ENCODE results near the gene POLR1B. TPM values are rescaled to one million over a fixed set of nuclear protein-coding genes. Genes with fewer than 3 reads are reported as not detected.

The POLR1B gene
- total and polyA plus RNA-seq, 10 of the 15 experiments (the other 5 are each of a cell fraction or from before 2014, with no cell fraction given), result 13.4 to 55.8 (median 35.9) TPM

DNA sequence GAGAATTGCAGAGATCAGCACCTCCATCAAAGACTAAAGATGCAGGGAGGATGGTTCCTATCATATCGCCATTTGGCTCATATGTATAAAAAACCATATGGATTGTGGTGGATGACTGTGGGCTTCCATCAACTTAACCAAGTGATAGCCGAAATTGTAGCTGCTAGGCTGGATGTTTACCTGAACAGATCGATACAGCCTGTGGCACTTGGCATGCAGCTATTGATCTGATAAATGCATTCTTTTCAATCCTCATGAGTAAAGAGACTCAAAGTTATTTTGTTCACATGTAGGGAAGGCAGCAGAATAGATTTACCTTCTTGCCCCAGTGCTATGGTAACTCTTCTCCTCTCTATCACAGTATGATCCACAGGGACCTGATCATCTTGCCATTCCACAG lies 60.7 kb downstream of the POLR1B start:
- ATAC-seq (no peak), FAIRE-seq (no peak), DNase-seq (ENCODE audit: low read depth, low spot score) (no peak)
- Histone ChIP-seq H3K4me2 (ENCODE audit: control insufficient read depth, insufficient read depth) (no peak overlapping the region), H3K9me3 (replicated peaks; ENCODE audit: control insufficient read depth, insufficient read depth, low read length) (no peaks in the 10 kb centered on the region), H2AFZ (ENCODE audit: control insufficient read depth, low read depth, low read length) (no peak overlapping the region), H3K4me1 (ENCODE audit: control insufficient read depth, insufficient read depth, low read length) (no peaks in the 10 kb centered on the region; the same call in 1 of the 2 replicates), H3K4me3 (no peak overlapping the region), H3K27ac (ENCODE audit: control insufficient read depth, insufficient read depth) (no peak overlapping the region), H3K36me3 (ENCODE audit: control insufficient read depth in 2 of 2, insufficient read depth in 2 of 2, low read length in 1 of 2) (no peaks in the 10 kb centered on the region), H3K27me3 (replicated peaks in 1 of 2; ENCODE audit: control insufficient read depth in 2 of 2, insufficient read depth in 2 of 2, low read length in 1 of 2) (no peaks in the 10 kb centered on the region), H3K9ac (ENCODE audit: control insufficient read depth, insufficient read depth, low read length) (no peak overlapping the region), H4K20me1 (ENCODE audit: control insufficient read depth, insufficient read depth) (no peaks in the 10 kb centered on the region), H3K79me2 (ENCODE audit: control insufficient read depth, insufficient read depth, low read length) (no peaks in the 10 kb centered on the region)
- TF ChIP-seq, protein P1, sequence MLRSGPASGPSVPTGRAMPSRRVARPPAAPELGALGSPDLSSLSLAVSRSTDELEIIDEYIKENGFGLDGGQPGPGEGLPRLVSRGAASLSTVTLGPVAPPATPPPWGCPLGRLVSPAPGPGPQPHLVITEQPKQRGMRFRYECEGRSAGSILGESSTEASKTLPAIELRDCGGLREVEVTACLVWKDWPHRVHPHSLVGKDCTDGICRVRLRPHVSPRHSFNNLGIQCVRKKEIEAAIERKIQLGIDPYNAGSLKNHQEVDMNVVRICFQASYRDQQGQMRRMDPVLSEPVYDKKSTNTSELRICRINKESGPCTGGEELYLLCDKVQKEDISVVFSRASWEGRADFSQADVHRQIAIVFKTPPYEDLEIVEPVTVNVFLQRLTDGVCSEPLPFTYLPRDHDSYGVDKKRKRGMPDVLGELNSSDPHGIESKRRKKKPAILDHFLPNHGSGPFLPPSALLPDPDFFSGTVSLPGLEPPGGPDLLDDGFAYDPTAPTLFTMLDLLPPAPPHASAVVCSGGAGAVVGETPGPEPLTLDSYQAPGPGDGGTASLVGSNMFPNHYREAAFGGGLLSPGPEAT (IDR thresholded peaks at IDR 0.05; ENCODE audit: low read depth), result no peak
- TF ChIP-seq, protein P2, sequence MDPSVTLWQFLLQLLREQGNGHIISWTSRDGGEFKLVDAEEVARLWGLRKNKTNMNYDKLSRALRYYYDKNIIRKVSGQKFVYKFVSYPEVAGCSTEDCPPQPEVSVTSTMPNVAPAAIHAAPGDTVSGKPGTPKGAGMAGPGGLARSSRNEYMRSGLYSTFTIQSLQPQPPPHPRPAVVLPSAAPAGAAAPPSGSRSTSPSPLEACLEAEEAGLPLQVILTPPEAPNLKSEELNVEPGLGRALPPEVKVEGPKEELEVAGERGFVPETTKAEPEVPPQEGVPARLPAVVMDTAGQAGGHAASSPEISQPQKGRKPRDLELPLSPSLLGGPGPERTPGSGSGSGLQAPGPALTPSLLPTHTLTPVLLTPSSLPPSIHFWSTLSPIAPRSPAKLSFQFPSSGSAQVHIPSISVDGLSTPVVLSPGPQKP (IDR thresholded peaks at IDR 0.05; ENCODE audit: low read depth, low read length), result no peak
- TF ChIP-seq GATAD2B (conservative IDR thresholded peaks at IDR 0.05; ENCODE audit: low read depth) (no peak), PAX5 (IDR thresholded peaks at IDR 0.05; ENCODE audit: borderline replicate concordance, low read depth, low read length) (no peak), EP300 (IDR thresholded peaks at IDR 0.05; ENCODE audit: borderline replicate concordance in 1 of 2, control insufficient read depth in 1 of 2, low read depth in 2 of 2, low read length in 2 of 2) (no peak)
- POLR2A ChIA-PET, result interaction anchor here (0.5 kb wide), 1 partner anchor 193 kb away, joined by 3 read pairs; no protein-coding TSS in a partner anchor
- intact Hi-C loops (cut with micrococcal nuclease; ENCODE audit: unreplicated experiment) (loop anchor here (5.0 kb wide), 1 partner anchor 354 kb away; no protein-coding TSS in a partner anchor), in situ Hi-C loops (cut with MboI) (loop anchor here (5.0 kb wide), 1 partner anchor 119 kb away; the partner anchor contains the start of gene NT5DC4)
- 65% methylated on average over 3 of the region's 3 CpGs for WGBS (ENCODE audit: insufficient coverage, insufficient replicate concordance, low lambda C conversion rate, missing lambda C conversion rate)
- RAD21 ChIA-PET (ENCODE audit: unreplicated experiment), result interaction anchor here (5.8 to 8.3 kb wide), 2 partner anchors 23 to 125 kb away, joined by 57 to 132 read pairs; no protein-coding TSS in a partner anchor
- CTCF ChIA-PET, result interaction anchor here (0.6 to 15.3 kb wide), 6 partner anchors 21 to 349 kb away, joined by 3 to 286 read pairs (median 11); no protein-coding TSS in a partner anchor
- BruUV-seq (replicated peaks), result no TSS peak
- SMC1A ChIA-PET (ENCODE audit: uncharacterized antibody, unreplicated experiment), result interaction anchor here (0.7 to 8.0 kb wide), 4 partner anchors 24 to 353 kb away, joined by 3 to 122 read pairs (median 44); no protein-coding TSS in a partner anchor

All from GM12878 (cell line).